ENCODE measurements around the gene AKT2. TPM values are rescaled to one million over a fixed set of nuclear protein-coding genes. Genes with fewer than 3 reads are reported as not detected.

AKT2 gene
- total RNA-seq, 1 experiment from 2014 or later, result 149 TPM

DNA sequence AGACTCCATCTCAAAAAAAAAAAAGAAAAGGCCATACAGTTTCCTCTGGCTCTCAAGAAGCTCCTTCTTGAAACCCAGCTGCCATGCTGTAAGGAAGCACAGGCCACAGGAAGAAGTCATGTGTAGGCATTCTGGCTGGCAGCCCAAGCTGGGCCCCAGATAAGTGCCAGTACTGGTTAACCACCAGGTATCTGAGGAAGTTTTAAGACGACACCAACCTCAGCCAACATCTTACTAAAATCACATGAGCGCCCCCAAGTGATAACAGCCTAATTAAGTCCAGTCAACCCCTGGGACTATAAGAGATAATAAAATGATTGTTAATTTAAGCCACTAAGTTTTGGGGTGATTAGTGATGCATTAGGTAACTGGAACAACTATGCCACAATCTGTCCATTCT, 27.4 kb upstream of the AKT2 start:
- Histone ChIP-seq H3K4me1 (replicated peaks; ENCODE audit: insufficient read depth) (no peaks in the 10 kb centered on the region), H3K27me3 (ENCODE audit: insufficient read depth, low read depth) (no peaks in the 10 kb centered on the region), H3F3A (ENCODE audit: insufficient read depth, low read depth) (no peaks in the 10 kb centered on the region; the same call in 1 of the 2 replicates), H3K79me2 (ENCODE audit: low read depth) (no peaks in the 10 kb centered on the region), H3K9me2 (ENCODE audit: insufficient read depth) (no peaks in the 10 kb centered on the region), H3K36me3 (ENCODE audit: low read depth) (no peaks in the 10 kb centered on the region), H3K9me3 (ENCODE audit: insufficient read depth, low read depth) (no peaks in the 10 kb centered on the region), H3K4me3 (no peak overlapping the region), H4K20me1 (ENCODE audit: insufficient read depth) (no peaks in the 10 kb centered on the region), H2AFZ (no peak overlapping the region), H3K27ac (no peak overlapping the region), H3K4me2 (no peak overlapping the region)
- intact Hi-C loops (cut with micrococcal nuclease; ENCODE audit: unreplicated experiment), result no loop called here
- POLR2A ChIA-PET (ENCODE audit: unreplicated experiment), result no interaction called here
- no peak for TF ChIP-seq EZH2 (IDR thresholded peaks at IDR 0.05; ENCODE audit: low read depth)
- TF ChIP-seq, protein P1, sequence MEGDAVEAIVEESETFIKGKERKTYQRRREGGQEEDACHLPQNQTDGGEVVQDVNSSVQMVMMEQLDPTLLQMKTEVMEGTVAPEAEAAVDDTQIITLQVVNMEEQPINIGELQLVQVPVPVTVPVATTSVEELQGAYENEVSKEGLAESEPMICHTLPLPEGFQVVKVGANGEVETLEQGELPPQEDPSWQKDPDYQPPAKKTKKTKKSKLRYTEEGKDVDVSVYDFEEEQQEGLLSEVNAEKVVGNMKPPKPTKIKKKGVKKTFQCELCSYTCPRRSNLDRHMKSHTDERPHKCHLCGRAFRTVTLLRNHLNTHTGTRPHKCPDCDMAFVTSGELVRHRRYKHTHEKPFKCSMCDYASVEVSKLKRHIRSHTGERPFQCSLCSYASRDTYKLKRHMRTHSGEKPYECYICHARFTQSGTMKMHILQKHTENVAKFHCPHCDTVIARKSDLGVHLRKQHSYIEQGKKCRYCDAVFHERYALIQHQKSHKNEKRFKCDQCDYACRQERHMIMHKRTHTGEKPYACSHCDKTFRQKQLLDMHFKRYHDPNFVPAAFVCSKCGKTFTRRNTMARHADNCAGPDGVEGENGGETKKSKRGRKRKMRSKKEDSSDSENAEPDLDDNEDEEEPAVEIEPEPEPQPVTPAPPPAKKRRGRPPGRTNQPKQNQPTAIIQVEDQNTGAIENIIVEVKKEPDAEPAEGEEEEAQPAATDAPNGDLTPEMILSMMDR (conservative IDR thresholded peaks at IDR 0.05), result no peak
- CTCF ChIA-PET, result no interaction called here
- no TSS peak for BruUV-seq (replicated peaks)
- DNase-seq, result no peak

DNA sequence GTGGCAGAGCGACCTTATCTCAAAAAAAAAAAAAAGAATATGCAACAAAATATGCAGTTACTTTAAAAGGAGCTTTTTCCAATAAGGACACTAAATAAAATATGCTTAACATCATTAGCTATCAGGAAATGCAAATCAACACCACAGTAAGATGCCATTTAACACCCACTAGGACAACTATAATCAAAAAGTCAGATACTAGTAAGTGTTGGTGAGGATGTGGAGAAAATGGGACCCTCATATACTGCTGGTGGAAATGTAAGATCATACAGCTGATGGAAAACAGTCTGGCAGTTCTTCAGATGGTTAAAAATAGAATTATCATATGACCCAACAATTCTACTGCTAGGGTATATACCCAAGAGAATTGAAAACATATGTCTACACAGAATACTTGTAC, 24.5 kb upstream of the AKT2 start:
- Histone ChIP-seq H3K4me1 (replicated peaks; ENCODE audit: insufficient read depth) (no peaks in the 10 kb centered on the region), H3K9me3 (ENCODE audit: insufficient read depth, low read depth) (no peaks in the 10 kb centered on the region), H2AFZ (no peak overlapping the region), H3K4me2 (no peak overlapping the region), H3K9me2 (ENCODE audit: insufficient read depth) (no peaks in the 10 kb centered on the region), H3K36me3 (ENCODE audit: low read depth) (no peaks in the 10 kb centered on the region), H3K79me2 (ENCODE audit: low read depth) (no peaks in the 10 kb centered on the region), H3K4me3 (no peak overlapping the region), H3F3A (ENCODE audit: insufficient read depth, low read depth) (no peaks in the 10 kb centered on the region; the same call in 1 of the 2 replicates), H4K20me1 (ENCODE audit: insufficient read depth) (no peaks in the 10 kb centered on the region), H3K27ac (no peak overlapping the region), H3K27me3 (ENCODE audit: insufficient read depth, low read depth) (no peaks in the 10 kb centered on the region)
- TF ChIP-seq, protein P1 (conservative IDR thresholded peaks at IDR 0.05), result no peak
- no peak for TF ChIP-seq EZH2 (IDR thresholded peaks at IDR 0.05; ENCODE audit: low read depth)
- intact Hi-C loops (cut with micrococcal nuclease; ENCODE audit: unreplicated experiment), result loop anchor here (10.0 kb wide), 1 partner anchor 165 kb away; no protein-coding TSS in a partner anchor
- ChIA-PET POLR2A (ENCODE audit: unreplicated experiment) (no interaction called here), CTCF (no interaction called here)
- BruUV-seq (replicated peaks), result no TSS peak
- DNase-seq, result no peak

DNA sequence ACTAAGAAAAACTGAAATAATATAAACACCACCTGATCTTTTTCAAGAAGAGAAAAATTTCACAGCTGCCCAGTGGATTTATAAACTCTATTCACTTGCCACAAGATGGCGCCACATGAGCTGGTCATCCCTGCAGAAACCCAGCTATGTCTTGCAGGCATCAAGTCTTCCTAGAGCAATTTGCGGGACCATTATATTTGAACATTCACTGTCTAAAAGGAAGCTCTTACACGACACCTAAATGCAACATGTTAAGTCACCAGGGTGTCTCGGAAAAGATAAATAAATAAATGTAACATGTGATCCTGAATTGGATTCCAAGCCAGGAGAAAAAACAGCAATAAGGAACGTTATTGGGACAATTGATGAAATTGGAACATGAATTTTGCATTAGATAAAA, 20.3 kb upstream of the AKT2 start:
- DNase-seq, result peak; percentile 67 to 74
- Histone ChIP-seq H3K36me3 (ENCODE audit: low read depth) (no peaks in the 10 kb centered on the region), H3K4me1 (replicated peaks; ENCODE audit: insufficient read depth) (no peaks in the 10 kb centered on the region), H3K27me3 (ENCODE audit: insufficient read depth, low read depth) (no peaks in the 10 kb centered on the region), H3K9me2 (ENCODE audit: insufficient read depth) (no peaks in the 10 kb centered on the region), H3K79me2 (ENCODE audit: low read depth) (no peaks in the 10 kb centered on the region), H3K4me3 (no peak overlapping the region), H2AFZ (no peak overlapping the region), H3F3A (ENCODE audit: insufficient read depth, low read depth) (no peaks in the 10 kb centered on the region; the same call in 1 of the 2 replicates), H3K9me3 (ENCODE audit: insufficient read depth, low read depth) (no peaks in the 10 kb centered on the region), H3K4me2 (no peak overlapping the region), H3K27ac (no peak overlapping the region), H4K20me1 (ENCODE audit: insufficient read depth) (no peaks in the 10 kb centered on the region)
- intact Hi-C loops (cut with micrococcal nuclease; ENCODE audit: unreplicated experiment), result loop anchor here (1.0 to 10.0 kb wide), 4 partner anchors 161 to 329 kb away; no protein-coding TSS in a partner anchor
- TF ChIP-seq EZH2 (IDR thresholded peaks at IDR 0.05; ENCODE audit: low read depth), result no peak
- TF ChIP-seq, protein P1 (conservative IDR thresholded peaks at IDR 0.05), result peak; percentile 86
- ChIA-PET CTCF (interaction anchor here (0.5 to 1.4 kb wide), 15 partner anchors 25 to 1253 kb away, joined by 3 to 13 read pairs (median 4); no protein-coding TSS in a partner anchor), POLR2A (ENCODE audit: unreplicated experiment) (interaction anchor here (0.6 to 0.7 kb wide), 3 partner anchors 116 to 304 kb away, joined by 4 to 11 read pairs (median 6); no protein-coding TSS in a partner anchor)
- no TSS peak for BruUV-seq (replicated peaks)

Measured in PC-9 (cell line).